ENCODE data around the gene GALNT10. TPM values are rescaled to one million over a fixed set of nuclear protein-coding genes. Genes with fewer than 3 reads are reported as not detected.
A peak's percentile ranks its signal among the peaks of the same experiment; 100 is the strongest.

GALNT10 gene
- total and polyA plus RNA-seq, 9 of the 15 experiments (the other 6 are each of a cell fraction or from before 2014, with no cell fraction given), result 4.6 to 37.1 (median 13.3) TPM

GRCh38 chr5:154205441-154206117 lies 15.0 kb downstream of the GALNT10 start (continued):
- TF ChIP-seq PRDM10 (IDR thresholded peaks at IDR 0.05; ENCODE audit: partially characterized antibody) (peak; percentile 62), CREM (IDR thresholded peaks at IDR 0.05; ENCODE audit: low read depth) (0 out of 2 replicates have a peak, but pooled peaks have one; percentile 31), CUX1 (CRISPR knock-in tag; IDR thresholded peaks at IDR 0.05) (peak; percentile 61; the same call in 1 of the 2 replicates), ATF1 (CRISPR knock-in tag; IDR thresholded peaks at IDR 0.05) (no peak), ATF1 (tag; IDR thresholded peaks at IDR 0.05) (0 out of 2 replicates have a peak, but pooled peaks have one; percentile 17), ZBTB9 (CRISPR knock-in tag; IDR thresholded peaks at IDR 0.05) (no peak), SRF (CRISPR knock-in tag; IDR thresholded peaks at IDR 0.05) (peak in 1 of 2 experiments; percentile 94; a peak in 2 of 4 replicates), JUND (IDR thresholded peaks at IDR 0.05; ENCODE audit: borderline replicate concordance, low read depth, low read length) (peak; percentile 78), JUND (tag; IDR thresholded peaks at IDR 0.05; ENCODE audit: borderline replicate concordance, low read depth, low read length) (peak; percentile 79; the same call in 2 of the 3 replicates), E2F8 (IDR thresholded peaks at IDR 0.05; ENCODE audit: low read depth, partially characterized antibody) (no peak), ZNF766 (CRISPR knock-in tag; conservative IDR thresholded peaks at IDR 0.05) (peak; percentile 74), KDM5B (IDR thresholded peaks at IDR 0.05; ENCODE audit: insufficient replicate concordance, low read depth, low read length) (peak; percentile 29), NFE2 (IDR thresholded peaks at IDR 0.05; ENCODE audit: low read depth) (peak; percentile 70), ZFP36 (IDR thresholded peaks at IDR 0.05; ENCODE audit: low read depth, low read length, partially characterized antibody) (peak; percentile 31)

Data from K562 (cell line).